A673 (cell line): ENCODE results near the gene FBN1.

Experiments used
- EZH2 ChIP-seq: fragments of 200-600 bp; sonication (generic); IDR thresholded peaks from 2 replicates; pipeline ENCODE4 v1.6.1; 2017; ENCODE audit warnings: borderline replicate concordance, low read depth, mild to moderate bottlenecking, mixed read lengths, antibody characterized with exemption, low read length; ENCODE audit not compliant: poor library complexity, severe bottlenecking
- TF ChIP-seq, protein P1 (sequence below): fragments of 300-800, 200-600 bp; sonication (generic); conservative IDR thresholded peaks from 2 replicates; pipeline ENCODE4 v1.5.1; 2017; ENCODE audit warnings: low read depth, mild to moderate bottlenecking, antibody characterized with exemption, low read length, moderate library complexity, mixed read lengths

GRCh38 chr15:48645558-48646330 is at the start of gene FBN1:
- TF ChIP-seq, protein P1, sequence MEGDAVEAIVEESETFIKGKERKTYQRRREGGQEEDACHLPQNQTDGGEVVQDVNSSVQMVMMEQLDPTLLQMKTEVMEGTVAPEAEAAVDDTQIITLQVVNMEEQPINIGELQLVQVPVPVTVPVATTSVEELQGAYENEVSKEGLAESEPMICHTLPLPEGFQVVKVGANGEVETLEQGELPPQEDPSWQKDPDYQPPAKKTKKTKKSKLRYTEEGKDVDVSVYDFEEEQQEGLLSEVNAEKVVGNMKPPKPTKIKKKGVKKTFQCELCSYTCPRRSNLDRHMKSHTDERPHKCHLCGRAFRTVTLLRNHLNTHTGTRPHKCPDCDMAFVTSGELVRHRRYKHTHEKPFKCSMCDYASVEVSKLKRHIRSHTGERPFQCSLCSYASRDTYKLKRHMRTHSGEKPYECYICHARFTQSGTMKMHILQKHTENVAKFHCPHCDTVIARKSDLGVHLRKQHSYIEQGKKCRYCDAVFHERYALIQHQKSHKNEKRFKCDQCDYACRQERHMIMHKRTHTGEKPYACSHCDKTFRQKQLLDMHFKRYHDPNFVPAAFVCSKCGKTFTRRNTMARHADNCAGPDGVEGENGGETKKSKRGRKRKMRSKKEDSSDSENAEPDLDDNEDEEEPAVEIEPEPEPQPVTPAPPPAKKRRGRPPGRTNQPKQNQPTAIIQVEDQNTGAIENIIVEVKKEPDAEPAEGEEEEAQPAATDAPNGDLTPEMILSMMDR, result no peak
- TF ChIP-seq EZH2, result no peak
